NCI-H1105 treated with DMSO at 0.1 percent for 48 hours (cell line): ENCODE data around the gene SLC34A3.

ENCODE experiments used
- DNase-seq: peaks from one replicate; lab custom pipeline; 2025; lab: John Stamatoyannopoulos, UW

SLC34A3 gene

GRCh38 chr9:137217276-137218211, 13.2 kb upstream of the SLC34A3 start:
- DNase-seq = peak; percentile 64

- DNase-seq = no peak
Observed at GRCh38 chr9:137218212-137218753, 12.4 kb upstream of the SLC34A3 start.

GRCh38 chr9:137218754-137219271, 11.9 kb upstream of the SLC34A3 start:
- no peak for DNase-seq

GRCh38 chr9:137219757-137220316, 10.9 kb upstream of the SLC34A3 start:
- no peak for DNase-seq

GRCh38 chr9:137220317-137221094, 10.2 kb upstream of the SLC34A3 start:
- DNase-seq = no peak

GRCh38 chr9:137221095-137221505, 9.6 kb upstream of the SLC34A3 start:
- no peak for DNase-seq

GRCh38 chr9:137221506-137222111, 9.1 kb upstream of the SLC34A3 start:
- DNase-seq = no peak

GRCh38 chr9:137222190-137223077, 8.3 kb upstream of the SLC34A3 start, which contains the start of gene RNF208:
RNF208 (minus strand) TSS chr9:137222240; CDS start chr9:137221212, 1,028 bp downstream.
- DNase-seq = no peak

- peak; percentile 91 for DNase-seq
Observed at GRCh38 chr9:137223078-137223970, 7.4 kb upstream of the SLC34A3 start.

GRCh38 chr9:137224830-137225694, 5.6 kb upstream of the SLC34A3 start, which contains the start of gene CYSRT1:
CYSRT1 (plus strand) TSS chr9:137225174; CDS start chr9:137225622, 448 bp downstream.
- no peak for DNase-seq

GRCh38 chr9:137225699-137226331, 4.9 kb upstream of the SLC34A3 start:
- no peak for DNase-seq

GRCh38 chr9:137226338-137227053, 4.2 kb upstream of the SLC34A3 start:
- no peak for DNase-seq

- peak; percentile 54 for DNase-seq
Observed at GRCh38 chr9:137227054-137227852, 3.4 kb upstream of the SLC34A3 start, which contains the start of gene RNF224. RNF224 (plus strand) TSS chr9:137227502; CDS start chr9:137228336, 834 bp downstream.

- no peak for DNase-seq
Observed at GRCh38 chr9:137227853-137228505, 2.7 kb upstream of the SLC34A3 start.

GRCh38 chr9:137228506-137228967, 2.2 kb upstream of the SLC34A3 start:
- no peak for DNase-seq
